ENCODE results near the gene SUSD1.

DNA sequence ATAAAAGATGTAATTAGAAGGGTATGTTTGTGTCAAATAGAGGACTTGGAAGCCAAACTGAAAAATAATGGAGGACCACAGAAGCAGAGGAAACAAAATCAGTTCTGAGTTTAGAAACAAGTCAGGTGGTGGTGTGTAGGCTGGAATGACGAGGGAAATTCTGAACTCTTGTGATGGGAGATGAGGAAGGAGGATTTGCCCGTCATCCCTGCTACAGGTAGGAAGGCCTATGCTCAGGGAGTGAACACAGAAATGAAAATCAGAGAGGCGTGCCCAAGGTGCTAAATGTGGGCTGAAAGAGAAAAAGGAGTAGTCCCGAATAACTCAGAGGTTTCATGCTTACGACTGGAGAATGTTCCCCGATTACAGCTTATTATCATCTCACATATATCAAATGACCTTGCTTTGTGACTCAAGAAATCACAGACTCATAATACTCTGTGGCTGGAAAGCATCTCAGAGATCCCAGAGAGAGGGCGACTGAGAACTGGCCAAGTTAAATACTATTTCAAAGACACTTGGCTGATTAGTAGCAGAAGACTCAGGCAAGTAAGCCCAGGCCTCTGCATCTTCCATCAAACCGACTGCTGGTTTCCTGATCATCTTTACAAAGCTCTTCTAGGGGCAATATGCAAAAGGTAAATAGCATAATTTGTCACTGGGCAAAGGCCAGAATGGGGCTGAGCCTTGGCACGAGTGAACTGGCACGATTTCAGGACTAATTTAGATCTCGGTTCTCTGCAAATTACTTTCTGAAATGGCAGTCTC is 126.0 kb downstream of the SUSD1 start:
- TF ChIP-seq, protein P1, sequence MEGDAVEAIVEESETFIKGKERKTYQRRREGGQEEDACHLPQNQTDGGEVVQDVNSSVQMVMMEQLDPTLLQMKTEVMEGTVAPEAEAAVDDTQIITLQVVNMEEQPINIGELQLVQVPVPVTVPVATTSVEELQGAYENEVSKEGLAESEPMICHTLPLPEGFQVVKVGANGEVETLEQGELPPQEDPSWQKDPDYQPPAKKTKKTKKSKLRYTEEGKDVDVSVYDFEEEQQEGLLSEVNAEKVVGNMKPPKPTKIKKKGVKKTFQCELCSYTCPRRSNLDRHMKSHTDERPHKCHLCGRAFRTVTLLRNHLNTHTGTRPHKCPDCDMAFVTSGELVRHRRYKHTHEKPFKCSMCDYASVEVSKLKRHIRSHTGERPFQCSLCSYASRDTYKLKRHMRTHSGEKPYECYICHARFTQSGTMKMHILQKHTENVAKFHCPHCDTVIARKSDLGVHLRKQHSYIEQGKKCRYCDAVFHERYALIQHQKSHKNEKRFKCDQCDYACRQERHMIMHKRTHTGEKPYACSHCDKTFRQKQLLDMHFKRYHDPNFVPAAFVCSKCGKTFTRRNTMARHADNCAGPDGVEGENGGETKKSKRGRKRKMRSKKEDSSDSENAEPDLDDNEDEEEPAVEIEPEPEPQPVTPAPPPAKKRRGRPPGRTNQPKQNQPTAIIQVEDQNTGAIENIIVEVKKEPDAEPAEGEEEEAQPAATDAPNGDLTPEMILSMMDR (IDR thresholded peaks at IDR 0.05) = no peak
- TF ChIP-seq SIN3A (IDR thresholded peaks at IDR 0.05; ENCODE audit: borderline replicate concordance, insufficient read depth, low read depth, low read length) = no peak
- TF ChIP-seq, protein P2, sequence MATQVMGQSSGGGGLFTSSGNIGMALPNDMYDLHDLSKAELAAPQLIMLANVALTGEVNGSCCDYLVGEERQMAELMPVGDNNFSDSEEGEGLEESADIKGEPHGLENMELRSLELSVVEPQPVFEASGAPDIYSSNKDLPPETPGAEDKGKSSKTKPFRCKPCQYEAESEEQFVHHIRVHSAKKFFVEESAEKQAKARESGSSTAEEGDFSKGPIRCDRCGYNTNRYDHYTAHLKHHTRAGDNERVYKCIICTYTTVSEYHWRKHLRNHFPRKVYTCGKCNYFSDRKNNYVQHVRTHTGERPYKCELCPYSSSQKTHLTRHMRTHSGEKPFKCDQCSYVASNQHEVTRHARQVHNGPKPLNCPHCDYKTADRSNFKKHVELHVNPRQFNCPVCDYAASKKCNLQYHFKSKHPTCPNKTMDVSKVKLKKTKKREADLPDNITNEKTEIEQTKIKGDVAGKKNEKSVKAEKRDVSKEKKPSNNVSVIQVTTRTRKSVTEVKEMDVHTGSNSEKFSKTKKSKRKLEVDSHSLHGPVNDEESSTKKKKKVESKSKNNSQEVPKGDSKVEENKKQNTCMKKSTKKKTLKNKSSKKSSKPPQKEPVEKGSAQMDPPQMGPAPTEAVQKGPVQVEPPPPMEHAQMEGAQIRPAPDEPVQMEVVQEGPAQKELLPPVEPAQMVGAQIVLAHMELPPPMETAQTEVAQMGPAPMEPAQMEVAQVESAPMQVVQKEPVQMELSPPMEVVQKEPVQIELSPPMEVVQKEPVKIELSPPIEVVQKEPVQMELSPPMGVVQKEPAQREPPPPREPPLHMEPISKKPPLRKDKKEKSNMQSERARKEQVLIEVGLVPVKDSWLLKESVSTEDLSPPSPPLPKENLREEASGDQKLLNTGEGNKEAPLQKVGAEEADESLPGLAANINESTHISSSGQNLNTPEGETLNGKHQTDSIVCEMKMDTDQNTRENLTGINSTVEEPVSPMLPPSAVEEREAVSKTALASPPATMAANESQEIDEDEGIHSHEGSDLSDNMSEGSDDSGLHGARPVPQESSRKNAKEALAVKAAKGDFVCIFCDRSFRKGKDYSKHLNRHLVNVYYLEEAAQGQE (IDR thresholded peaks at IDR 0.05; ENCODE audit: insufficient read depth in 1 of 2, low read depth in 2 of 2, low read length in 1 of 2) = no peak
- TF ChIP-seq POLR2AphosphoS5 (IDR thresholded peaks at IDR 0.05; ENCODE audit: low read depth, low read length) = no peak
- TF ChIP-seq TCF7L2 (IDR thresholded peaks at IDR 0.05; ENCODE audit: low read depth, low read length) = no peak
